Mesendoderm (in vitro differentiated cells): Measurements from ENCODE around the gene MPZL1.
"Not testable (repeated sequence)": the region's sequence is repeated elsewhere in the genome, so short reads cannot be mapped to it uniquely, and the experiment has no call there.

Experiments
- DNase-seq: peaks from one replicate; pipeline ENCODE4 v3.0.0; 2013
- H2AK5ac ChIP-seq: 2 replicates; pipeline ENCODE4 v1.6.1; 2013; ENCODE audit warnings: low read length, inconsistent platforms
- H2BK120ac ChIP-seq: 2 replicates; pipeline ENCODE4 v1.6.1; 2013; ENCODE audit warnings: low read depth, mild to moderate bottlenecking, low read length, moderate library complexity, mixed read lengths
- H2BK15ac ChIP-seq: replicated peaks from 2 replicates; pipeline ENCODE4 v1.6.1; 2013; ENCODE audit warnings: low read depth, mild to moderate bottlenecking, moderate library complexity
- H2BK5ac ChIP-seq: 2 replicates; pipeline ENCODE4 v1.6.1; 2013; ENCODE audit warnings: low read length, inconsistent platforms
- H3K18ac ChIP-seq: 2 replicates; pipeline ENCODE4 v1.6.1; 2013; ENCODE audit warnings: mild to moderate bottlenecking, low read length, mixed read lengths
- H3K23ac ChIP-seq: one replicate; pipeline ENCODE4 v1.6.1; 2013; ENCODE audit warnings: low read length
- H3K27ac ChIP-seq: 2 replicates; pipeline ENCODE4 v1.5.1; 2013; ENCODE audit warnings: low read depth, mild to moderate bottlenecking, inconsistent platforms, low read length, moderate library complexity
- H3K27me3 ChIP-seq: 2 replicates; pipeline ENCODE4 v1.6.1; 2013; ENCODE audit warnings: low read length, control low read depth, mild to moderate bottlenecking, inconsistent platforms; ENCODE audit not compliant: insufficient read depth, poor library complexity
- H3K36me3 ChIP-seq: 2 replicates; pipeline ENCODE4 v1.6.1; 2013; ENCODE audit warnings: low read length, inconsistent platforms; ENCODE audit not compliant: control insufficient read depth, insufficient read depth
- H3K4ac ChIP-seq: one replicate; pipeline ENCODE4 v1.6.1; 2013; ENCODE audit warnings: low read depth, mild to moderate bottlenecking, low read length, moderate library complexity
- H3K4me1 ChIP-seq: 2 replicates; pipeline ENCODE4 v1.6.1; 2013; ENCODE audit warnings: low read depth, low read length, inconsistent platforms; ENCODE audit not compliant: control insufficient read depth
- H3K4me2 ChIP-seq: 2 replicates; pipeline ENCODE4 v1.6.1; 2013; ENCODE audit warnings: low read length
- H3K4me3 ChIP-seq: 2 replicates; pipeline ENCODE4 v1.5.1; 2013; ENCODE audit warnings: mild to moderate bottlenecking, low read length
- H3K56ac ChIP-seq: one replicate; pipeline ENCODE4 v1.6.1; 2013; ENCODE audit warnings: low read length
- H3K79me1 ChIP-seq: 2 replicates; pipeline ENCODE4 v1.6.1; 2013; ENCODE audit warnings: low read length, inconsistent platforms
- H3K79me2 ChIP-seq: 2 replicates; pipeline ENCODE4 v1.6.1; 2013; ENCODE audit warnings: mild to moderate bottlenecking, low read length; ENCODE audit not compliant: control insufficient read depth, insufficient read depth
- H3K9ac ChIP-seq: 2 replicates; pipeline ENCODE4 v1.6.1; 2013; ENCODE audit warnings: low read length, inconsistent platforms
- H4K5ac ChIP-seq: one replicate; pipeline ENCODE4 v1.6.1; 2013; ENCODE audit warnings: low read length
- H4K8ac ChIP-seq: one replicate; pipeline ENCODE4 v1.6.1; 2013; ENCODE audit warnings: low read depth, mild to moderate bottlenecking, control low read depth, low read length, moderate library complexity
- WGBS: extraction: QIAGEN DNeasy Blood & Tissue Kit; methylation state at CpG from one replicate; pipeline ENCODE4 v1.1.7; 2013; ENCODE audit warnings: low lambda C conversion rate, missing lambda C conversion rate; ENCODE audit not compliant: insufficient coverage; ENCODE audit errors: extremely low coverage; 5-methylcytosine and 5-hydroxymethylcytosine counted together

MPZL1 gene

GRCh38 chr1:167830668-167831067, 108.9 kb downstream of the MPZL1 start:
- H3K9ac ChIP-seq: peak overlapping the region; percentile 53
- H3K18ac ChIP-seq: peak overlapping the region; percentile 95
- H3K4me1 ChIP-seq: peaks cover 13% of the 10 kb centered on the region
- H3K4ac ChIP-seq: peak overlapping the region; percentile 99
- not testable (repeated sequence) for H2BK15ac ChIP-seq, H3K36me3 ChIP-seq, H3K23ac ChIP-seq, H3K27me3 ChIP-seq, H3K4me2 ChIP-seq, H3K79me1 ChIP-seq, H2AK5ac ChIP-seq, H3K79me2 ChIP-seq, H3K4me3 ChIP-seq
- peak; percentile 96 for DNase-seq
- peak overlapping the region; percentile 92 for H3K27ac ChIP-seq
- H4K8ac ChIP-seq: peak overlapping the region; percentile 82
- no CpG with 5 or more reads among the region's 5 CpGs for WGBS
- peak overlapping the region; percentile 64 for H4K5ac ChIP-seq
- H2BK5ac ChIP-seq: peak overlapping the region; percentile 92
- peak overlapping the region; percentile 80 for H3K56ac ChIP-seq
- peak overlapping the region; percentile 99 for H2BK120ac ChIP-seq

DNA sequence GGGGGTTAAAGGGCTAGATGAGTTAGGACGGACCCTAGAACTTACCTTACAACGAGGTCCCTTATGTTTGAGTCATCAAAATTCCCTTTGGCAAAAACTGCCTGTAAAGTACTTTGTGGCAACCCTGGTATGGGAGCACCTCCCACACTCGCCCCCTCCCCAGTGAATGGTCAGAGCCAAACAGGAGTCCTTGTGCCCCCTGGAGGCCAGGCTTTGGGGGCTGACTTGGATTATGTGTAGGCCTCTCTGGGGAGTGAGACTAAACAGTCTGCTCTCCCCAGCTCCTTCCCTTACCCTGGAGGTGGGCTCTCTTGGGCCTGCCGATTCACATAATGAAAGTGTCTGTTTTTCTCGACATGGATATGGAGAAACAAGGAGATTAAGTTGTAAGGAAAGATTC, 110.9 kb downstream of the MPZL1 start:
- Histone ChIP-seq H2BK15ac (no peak overlapping the region), H3K27me3 (no peaks in the 10 kb centered on the region), H2BK5ac (peak overlapping the region; percentile 93), H3K36me3 (no peaks in the 10 kb centered on the region), H3K4me3 (no peak overlapping the region), H3K9ac (peak overlapping the region; percentile 20), H3K23ac (no peak overlapping the region), H3K18ac (peak overlapping the region; percentile 88), H3K56ac (peak overlapping the region; percentile 65), H4K5ac (no peak overlapping the region), H3K4me2 (no peak overlapping the region), H2BK120ac (peak overlapping the region; percentile 92), H3K79me1 (no peaks in the 10 kb centered on the region), H4K8ac (no peak overlapping the region), H3K4me1 (peaks cover 13% of the 10 kb centered on the region), H3K4ac (no peak overlapping the region), H3K79me2 (no peaks in the 10 kb centered on the region), H3K27ac (no peak overlapping the region), H2AK5ac (peak overlapping the region; percentile 96)
- peak; percentile 71 for DNase-seq
- no CpG with 5 or more reads among the region's 5 CpGs for WGBS

DNA sequence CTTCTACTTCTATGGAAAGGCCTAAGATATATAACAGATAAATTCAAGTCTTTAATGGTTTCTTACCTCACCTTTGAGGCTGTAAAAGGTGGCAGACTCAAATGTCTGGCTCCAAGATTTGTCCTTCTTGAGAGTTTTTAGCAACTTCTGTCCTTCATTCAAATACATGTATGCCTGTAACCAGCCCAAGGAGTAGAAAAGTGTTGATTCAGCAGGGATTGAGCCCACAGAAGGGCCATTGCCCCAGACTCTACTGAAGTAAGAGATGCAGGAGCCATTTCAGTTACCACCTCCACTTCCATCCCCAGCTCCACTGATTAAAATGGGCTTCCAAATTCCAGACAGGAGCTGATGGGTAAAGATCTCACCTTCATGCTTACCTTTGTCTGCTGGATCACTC, 112.1 kb downstream of the MPZL1 start:
- no peaks in the 10 kb centered on the region for H3K27me3 ChIP-seq
- no peak overlapping the region for H3K56ac ChIP-seq
- peak overlapping the region; percentile 48 for H3K4ac ChIP-seq
- H2BK15ac ChIP-seq: no peak overlapping the region
- H3K23ac ChIP-seq: no peak overlapping the region
- H3K9ac ChIP-seq: no peak overlapping the region
- no peak overlapping the region for H3K27ac ChIP-seq
- no peak overlapping the region for H4K5ac ChIP-seq
- H2BK5ac ChIP-seq: no peak overlapping the region
- no peak for DNase-seq
- no peaks in the 10 kb centered on the region for H3K36me3 ChIP-seq
- H3K4me2 ChIP-seq: no peak overlapping the region
- H3K4me1 ChIP-seq: peaks cover 13% of the 10 kb centered on the region
- no peak overlapping the region for H2BK120ac ChIP-seq
- H4K8ac ChIP-seq: no peak overlapping the region
- no peaks in the 10 kb centered on the region for H3K79me1 ChIP-seq
- no peak overlapping the region for H3K18ac ChIP-seq
- H3K4me3 ChIP-seq: no peak overlapping the region
- H2AK5ac ChIP-seq: peak overlapping the region; percentile 57
- H3K79me2 ChIP-seq: no peaks in the 10 kb centered on the region

DNA sequence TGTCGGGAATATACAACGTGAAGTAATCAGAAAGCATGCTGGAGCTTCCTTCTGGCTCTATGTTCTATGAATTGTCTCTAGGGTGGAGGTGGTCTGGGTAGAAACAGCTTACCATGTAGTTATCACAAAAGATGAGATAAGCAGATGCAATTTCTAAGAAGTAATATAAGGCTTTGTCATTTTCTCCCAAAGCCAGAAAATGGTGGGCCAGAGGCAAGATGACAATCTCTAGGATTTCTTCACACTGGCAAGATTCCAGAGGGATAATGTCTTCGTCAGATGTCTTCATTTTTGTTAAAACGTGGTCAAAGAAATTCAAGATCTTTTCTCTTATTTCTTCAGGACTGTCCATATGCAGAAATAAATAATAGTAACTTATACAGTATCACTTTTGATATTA, 114.4 kb downstream of the MPZL1 start:
- Histone ChIP-seq H3K4me1 (peaks cover 8% of the 10 kb centered on the region), H3K18ac (no peak overlapping the region), H3K36me3 (no peaks in the 10 kb centered on the region), H4K8ac (no peak overlapping the region), H3K79me1 (no peaks in the 10 kb centered on the region), H2BK15ac (no peak overlapping the region), H3K56ac (no peak overlapping the region), H3K9ac (no peak overlapping the region), H3K4ac (peak overlapping the region; percentile 3), H3K27me3 (no peaks in the 10 kb centered on the region), H4K5ac (no peak overlapping the region), H3K4me3 (no peak overlapping the region), H2BK120ac (no peak overlapping the region), H3K79me2 (no peaks in the 10 kb centered on the region), H3K4me2 (no peak overlapping the region), H2AK5ac (no peak overlapping the region), H3K27ac (no peak overlapping the region), H2BK5ac (no peak overlapping the region), H3K23ac (no peak overlapping the region)
- WGBS: no CpG with 5 or more reads among the region's 4 CpGs
- DNase-seq: no peak

DNA sequence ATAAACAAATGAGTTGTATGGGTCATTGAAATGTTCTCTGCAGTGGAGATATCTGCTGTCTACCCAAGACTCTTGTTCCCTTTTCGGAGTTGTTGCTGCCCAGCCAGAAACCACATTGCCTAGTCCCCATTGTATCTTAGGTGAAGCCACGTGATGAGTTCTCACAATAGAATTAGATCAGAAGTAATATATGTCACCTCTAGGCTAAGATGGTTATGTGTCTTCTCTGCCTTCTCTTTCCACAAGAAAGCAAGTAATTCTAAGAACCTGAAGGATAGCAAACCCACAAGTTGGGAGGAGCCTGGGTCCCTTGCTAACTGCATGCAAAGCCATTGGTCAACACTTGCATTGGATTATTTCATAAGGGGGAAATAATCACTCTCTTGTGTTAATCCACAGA, 115.5 kb downstream of the MPZL1 start:
- Histone ChIP-seq H2AK5ac (no peak overlapping the region), H3K4me1 (peaks cover 8% of the 10 kb centered on the region), H2BK15ac (no peak overlapping the region), H3K23ac (no peak overlapping the region), H2BK5ac (no peak overlapping the region), H4K8ac (no peak overlapping the region), H3K4me2 (no peak overlapping the region), H3K36me3 (no peaks in the 10 kb centered on the region), H2BK120ac (no peak overlapping the region), H3K56ac (no peak overlapping the region), H3K9ac (no peak overlapping the region), H3K79me1 (no peaks in the 10 kb centered on the region), H3K4ac (no peak overlapping the region), H3K4me3 (no peak overlapping the region), H3K27me3 (no peaks in the 10 kb centered on the region), H4K5ac (no peak overlapping the region), H3K27ac (no peak overlapping the region), H3K18ac (no peak overlapping the region), H3K79me2 (no peaks in the 10 kb centered on the region)
- WGBS: no CpG with 5 or more reads among the region's 2 CpGs
- no peak for DNase-seq

GRCh38 chr1:167839009-167839408, 117.2 kb downstream of the MPZL1 start:
- Histone ChIP-seq H4K8ac (peak overlapping the region; percentile 81), H3K4me2 (no peak overlapping the region), H3K23ac (no peak overlapping the region), H3K4ac (no peak overlapping the region), H2BK15ac (no peak overlapping the region), H3K4me3 (no peak overlapping the region), H2BK120ac (no peak overlapping the region), H3K79me2 (no peaks in the 10 kb centered on the region), H3K27ac (no peak overlapping the region), H3K36me3 (no peaks in the 10 kb centered on the region), H4K5ac (no peak overlapping the region), H3K27me3 (no peaks in the 10 kb centered on the region), H3K56ac (no peak overlapping the region), H3K79me1 (no peaks in the 10 kb centered on the region), H2BK5ac (no peak overlapping the region), H3K4me1 (peaks cover 1% of the 10 kb centered on the region), H3K9ac (no peak overlapping the region), H3K18ac (no peak overlapping the region), H2AK5ac (no peak overlapping the region)
- no CpG with 5 or more reads among the region's 2 CpGs for WGBS
- DNase-seq: no peak
